Measurements from ENCODE around the gene PPM1H. TPM values are rescaled to one million over a fixed set of nuclear protein-coding genes. Genes with fewer than 3 reads are reported as not detected.

The PPM1H gene
- total and polyA plus RNA-seq, 10 of the 15 experiments (the other 5 are each of a cell fraction or from before 2014, with no cell fraction given): 0.11 to 0.83 (median 0.49) TPM

DNA sequence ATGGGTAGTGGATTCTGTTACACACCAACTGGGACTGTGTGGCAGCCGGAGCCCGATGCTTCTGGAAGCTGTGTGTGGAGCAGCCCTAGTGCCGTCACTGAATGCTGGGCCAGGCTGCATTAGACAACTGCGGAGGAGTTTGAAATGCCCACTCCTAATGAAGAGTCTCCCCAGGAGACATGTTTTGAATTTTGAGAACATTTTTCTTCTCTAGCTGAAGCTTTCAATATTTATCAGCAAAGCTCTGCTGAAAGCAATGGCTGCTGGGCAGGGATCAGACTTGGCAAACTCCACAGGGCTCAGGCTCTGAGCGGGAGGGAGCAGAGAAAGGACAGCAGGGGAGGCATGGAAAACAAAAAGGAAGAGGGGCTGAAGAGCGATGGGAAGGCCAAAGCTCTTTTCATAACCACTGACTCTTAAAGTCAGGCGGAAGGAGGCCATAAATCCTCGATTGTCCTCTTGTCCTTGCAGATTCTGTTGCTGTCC, 279.2 kb downstream of the PPM1H start (continued):
- TF ChIP-seq, protein P1, sequence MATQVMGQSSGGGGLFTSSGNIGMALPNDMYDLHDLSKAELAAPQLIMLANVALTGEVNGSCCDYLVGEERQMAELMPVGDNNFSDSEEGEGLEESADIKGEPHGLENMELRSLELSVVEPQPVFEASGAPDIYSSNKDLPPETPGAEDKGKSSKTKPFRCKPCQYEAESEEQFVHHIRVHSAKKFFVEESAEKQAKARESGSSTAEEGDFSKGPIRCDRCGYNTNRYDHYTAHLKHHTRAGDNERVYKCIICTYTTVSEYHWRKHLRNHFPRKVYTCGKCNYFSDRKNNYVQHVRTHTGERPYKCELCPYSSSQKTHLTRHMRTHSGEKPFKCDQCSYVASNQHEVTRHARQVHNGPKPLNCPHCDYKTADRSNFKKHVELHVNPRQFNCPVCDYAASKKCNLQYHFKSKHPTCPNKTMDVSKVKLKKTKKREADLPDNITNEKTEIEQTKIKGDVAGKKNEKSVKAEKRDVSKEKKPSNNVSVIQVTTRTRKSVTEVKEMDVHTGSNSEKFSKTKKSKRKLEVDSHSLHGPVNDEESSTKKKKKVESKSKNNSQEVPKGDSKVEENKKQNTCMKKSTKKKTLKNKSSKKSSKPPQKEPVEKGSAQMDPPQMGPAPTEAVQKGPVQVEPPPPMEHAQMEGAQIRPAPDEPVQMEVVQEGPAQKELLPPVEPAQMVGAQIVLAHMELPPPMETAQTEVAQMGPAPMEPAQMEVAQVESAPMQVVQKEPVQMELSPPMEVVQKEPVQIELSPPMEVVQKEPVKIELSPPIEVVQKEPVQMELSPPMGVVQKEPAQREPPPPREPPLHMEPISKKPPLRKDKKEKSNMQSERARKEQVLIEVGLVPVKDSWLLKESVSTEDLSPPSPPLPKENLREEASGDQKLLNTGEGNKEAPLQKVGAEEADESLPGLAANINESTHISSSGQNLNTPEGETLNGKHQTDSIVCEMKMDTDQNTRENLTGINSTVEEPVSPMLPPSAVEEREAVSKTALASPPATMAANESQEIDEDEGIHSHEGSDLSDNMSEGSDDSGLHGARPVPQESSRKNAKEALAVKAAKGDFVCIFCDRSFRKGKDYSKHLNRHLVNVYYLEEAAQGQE (IDR thresholded peaks at IDR 0.05; ENCODE audit: low read depth, low read length): no peak
- no peak for TF ChIP-seq ZNF687 (IDR thresholded peaks at IDR 0.05)
- TF ChIP-seq SMC3 (IDR thresholded peaks at IDR 0.05; ENCODE audit: borderline replicate concordance, low read length): no peak
- TF ChIP-seq NR2F1 (conservative IDR thresholded peaks at IDR 0.05): no peak

All from GM12878 (cell line).